Suppressor macrophage treated with lipopolysaccharide for 1 hour (primary cell): ENCODE measurements around the gene TUBA8.
"Not testable (repeated sequence)": the region's sequence is repeated elsewhere in the genome, so short reads cannot be mapped to it uniquely, and the experiment has no call there.

ENCODE experiments used
- DNase-seq, 3 donors: peaks; one replicate each; pipeline ENCODE4 v3.0.0-alpha.2; 2020 to 2022

TUBA8 gene

DNA sequence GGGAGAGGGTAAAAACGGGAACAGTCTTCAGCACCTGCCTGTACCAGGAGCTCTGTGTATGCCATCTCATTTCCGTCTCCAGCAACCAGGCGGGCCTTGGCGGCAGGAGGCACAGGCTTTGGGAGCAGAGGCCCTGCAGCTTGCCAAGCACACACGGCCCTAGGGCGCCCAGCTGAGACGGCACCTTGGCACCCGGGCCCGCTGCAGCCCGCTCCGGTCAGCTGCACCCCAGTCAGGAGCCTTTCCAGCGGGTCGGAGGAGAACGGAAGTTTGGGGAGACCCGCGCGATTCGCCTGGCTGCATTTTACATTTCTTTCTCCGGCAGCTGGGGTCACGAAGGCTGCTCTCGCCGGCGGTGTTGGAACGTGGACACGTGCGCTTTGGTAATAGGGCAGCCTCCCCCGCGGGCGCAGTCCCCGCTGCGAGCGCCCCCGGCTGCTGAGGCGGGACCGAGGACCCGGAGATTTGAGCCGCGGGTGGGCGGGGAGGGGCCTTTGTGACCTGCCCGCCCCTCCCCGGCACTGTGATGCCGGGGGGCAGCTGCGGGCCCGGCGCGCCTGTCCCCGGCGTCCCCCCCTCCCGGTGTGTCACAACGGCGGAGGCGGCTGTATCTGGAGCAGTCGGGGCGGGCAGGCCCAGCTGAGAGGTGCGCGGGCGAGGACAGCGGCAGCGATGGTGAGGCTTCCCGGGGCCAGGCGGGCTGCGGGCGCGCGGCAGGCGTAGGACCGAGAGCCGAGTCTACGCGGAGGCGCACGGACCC, at the start of gene TUBA8:
TUBA8 (plus strand) TSS at position 616 of the 760 bp plus-strand sequence; CDS start at position 673, 57 bp downstream.
- DNase-seq = peak; percentile 40 to 70 (median 53)

DNA sequence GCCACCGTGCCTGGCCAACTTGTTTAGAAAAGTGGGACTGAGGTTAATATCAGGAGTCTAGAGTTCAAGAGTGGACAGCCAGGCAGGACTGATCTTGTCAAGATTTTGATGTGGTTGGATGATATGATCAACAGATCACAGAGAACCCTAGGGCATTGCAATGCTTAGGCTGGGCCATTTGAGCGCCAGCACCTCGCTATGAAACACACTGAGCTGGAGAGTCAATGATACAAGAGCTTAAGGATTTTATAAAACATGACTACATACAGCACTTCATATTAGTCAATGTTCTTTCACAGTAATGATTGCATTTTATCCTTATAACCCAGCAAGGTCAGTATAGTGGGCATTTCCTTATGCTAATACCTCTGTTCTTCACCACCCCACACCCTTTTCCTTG, 48.2 kb upstream of the TUBA8 start:
- no peak for DNase-seq

DNA sequence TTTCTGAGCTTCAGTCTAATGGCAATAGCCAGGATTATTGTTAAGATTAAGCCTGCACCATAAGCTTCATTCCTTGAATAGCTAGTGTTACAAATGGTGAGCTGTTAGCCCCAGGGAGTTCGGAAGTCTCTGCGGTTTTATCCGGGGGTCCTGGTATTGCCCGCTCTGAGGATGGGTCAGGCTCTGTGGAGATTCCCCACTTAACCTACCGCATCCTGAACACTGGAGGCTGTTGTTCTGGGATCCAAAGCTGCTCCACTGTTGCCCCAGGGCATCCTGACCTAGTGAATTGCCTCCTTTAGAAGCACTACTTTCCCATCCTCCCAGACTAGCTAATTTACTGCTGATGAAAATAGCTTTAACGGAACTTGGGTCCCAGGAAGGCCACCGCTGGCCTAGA, 47.3 kb upstream of the TUBA8 start:
- DNase-seq = no peak

DNA sequence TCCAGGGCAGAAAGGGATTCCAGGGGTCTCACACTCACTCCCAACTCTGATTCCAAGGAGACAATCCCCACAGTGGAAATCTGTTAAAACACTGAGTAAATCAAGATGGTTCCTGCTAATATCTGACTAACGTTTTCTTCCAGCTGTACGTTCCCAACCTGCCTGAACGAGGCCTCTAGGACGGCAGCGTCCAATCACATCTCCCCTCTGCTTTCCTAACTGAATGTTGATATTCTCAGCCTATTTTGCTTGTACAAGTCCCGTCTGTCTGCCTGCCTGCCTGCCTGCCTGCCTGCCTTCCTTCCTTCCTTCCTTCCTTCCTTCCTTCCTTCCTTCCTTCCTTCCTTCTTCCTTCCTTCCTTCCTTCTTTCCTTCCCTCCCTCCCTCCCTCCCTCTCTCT, 46.9 kb upstream of the TUBA8 start:
- DNase-seq = not testable (repeated sequence)

DNA sequence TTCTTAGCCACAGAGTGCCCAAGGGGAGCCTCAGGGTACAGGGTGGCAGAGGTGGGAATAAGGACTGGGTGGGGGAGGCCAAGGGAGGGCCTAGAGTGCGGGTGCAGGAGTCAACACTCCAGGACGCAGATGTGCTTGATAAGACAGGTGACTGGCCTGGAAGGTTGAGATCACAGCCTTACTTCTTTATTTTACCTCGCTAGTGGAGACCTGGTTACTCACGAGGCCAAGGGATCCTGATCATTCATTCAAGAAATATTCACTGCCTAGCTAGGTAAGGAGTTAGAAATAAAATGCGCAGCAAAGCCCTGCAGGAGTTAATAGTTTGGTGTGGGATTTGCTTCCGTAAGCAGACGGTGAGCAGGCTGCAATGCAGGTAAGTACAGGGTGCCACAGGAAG, 46.0 kb upstream of the TUBA8 start:
- no peak for DNase-seq

DNA sequence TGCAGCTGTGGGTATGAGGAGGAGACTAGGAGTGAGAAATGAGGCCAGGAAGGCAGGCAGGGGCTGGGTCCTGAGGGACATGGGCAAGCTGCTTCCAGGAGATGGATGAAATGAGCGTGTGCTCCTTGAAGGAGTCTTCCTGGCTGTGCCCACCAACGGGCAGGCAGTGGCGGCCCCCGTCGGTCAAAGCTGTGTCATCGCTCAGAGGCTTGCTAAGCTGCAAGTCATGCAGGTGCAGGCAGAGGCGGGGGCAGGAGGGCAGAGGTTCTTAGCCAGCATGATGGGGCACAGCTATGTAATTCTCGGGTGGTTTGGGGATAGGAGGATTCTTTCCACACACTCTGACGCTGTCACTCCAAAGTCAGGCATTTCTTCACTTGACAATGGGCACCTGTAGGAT, 45.4 kb upstream of the TUBA8 start:
- no peak for DNase-seq

DNA sequence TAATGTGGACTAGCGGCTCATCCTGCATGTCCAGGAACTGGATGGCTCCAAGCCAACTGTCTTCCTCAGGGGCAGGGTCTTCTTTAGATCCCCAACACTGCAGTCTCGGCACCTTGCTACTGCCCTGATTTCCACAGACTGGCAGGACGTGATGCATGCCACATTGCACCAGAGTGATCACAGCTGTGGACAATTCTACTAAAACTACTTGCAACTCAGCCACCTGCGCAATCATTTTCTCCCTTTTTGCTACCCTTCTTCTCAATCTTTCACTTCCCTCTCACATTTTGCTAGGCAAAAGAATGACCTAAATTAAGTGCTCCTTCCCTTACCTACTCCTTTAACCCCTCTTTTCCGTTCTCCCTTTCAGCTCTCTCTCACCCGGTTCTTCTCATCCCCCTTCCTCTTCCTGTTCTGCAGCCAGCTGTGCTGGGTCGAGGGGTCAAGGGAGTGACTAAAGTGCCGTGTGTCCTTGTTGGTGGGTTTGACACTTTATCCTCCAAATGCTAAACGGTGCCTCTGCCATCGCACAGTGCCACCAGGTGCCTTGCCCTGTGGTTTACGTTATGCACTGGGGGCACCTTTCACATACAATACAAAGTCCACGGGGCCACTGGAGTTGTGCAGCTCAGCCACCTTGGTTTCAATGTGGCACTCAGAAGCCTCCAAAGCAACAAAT, 44.3 kb upstream of the TUBA8 start:
- DNase-seq = no peak

DNA sequence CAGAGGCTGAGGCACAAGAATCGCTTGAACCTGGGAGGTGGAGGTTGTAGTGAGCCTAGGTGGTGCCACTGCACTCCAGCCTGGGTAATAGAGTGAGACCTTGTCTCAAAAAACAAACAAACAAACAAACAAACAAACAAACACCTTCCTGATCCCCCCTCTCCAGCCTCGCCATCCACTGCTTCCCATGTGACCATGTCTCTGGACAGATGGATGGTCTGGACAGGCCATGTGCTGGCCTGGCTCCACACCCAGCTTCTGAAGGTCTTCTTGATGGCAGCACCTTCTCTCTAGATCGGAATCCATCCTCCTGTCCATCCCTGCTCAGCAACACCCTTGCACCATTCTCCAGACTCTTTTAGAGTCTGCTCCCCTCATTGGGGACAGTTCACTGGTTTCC, 43.5 kb upstream of the TUBA8 start:
- DNase-seq = no peak

DNA sequence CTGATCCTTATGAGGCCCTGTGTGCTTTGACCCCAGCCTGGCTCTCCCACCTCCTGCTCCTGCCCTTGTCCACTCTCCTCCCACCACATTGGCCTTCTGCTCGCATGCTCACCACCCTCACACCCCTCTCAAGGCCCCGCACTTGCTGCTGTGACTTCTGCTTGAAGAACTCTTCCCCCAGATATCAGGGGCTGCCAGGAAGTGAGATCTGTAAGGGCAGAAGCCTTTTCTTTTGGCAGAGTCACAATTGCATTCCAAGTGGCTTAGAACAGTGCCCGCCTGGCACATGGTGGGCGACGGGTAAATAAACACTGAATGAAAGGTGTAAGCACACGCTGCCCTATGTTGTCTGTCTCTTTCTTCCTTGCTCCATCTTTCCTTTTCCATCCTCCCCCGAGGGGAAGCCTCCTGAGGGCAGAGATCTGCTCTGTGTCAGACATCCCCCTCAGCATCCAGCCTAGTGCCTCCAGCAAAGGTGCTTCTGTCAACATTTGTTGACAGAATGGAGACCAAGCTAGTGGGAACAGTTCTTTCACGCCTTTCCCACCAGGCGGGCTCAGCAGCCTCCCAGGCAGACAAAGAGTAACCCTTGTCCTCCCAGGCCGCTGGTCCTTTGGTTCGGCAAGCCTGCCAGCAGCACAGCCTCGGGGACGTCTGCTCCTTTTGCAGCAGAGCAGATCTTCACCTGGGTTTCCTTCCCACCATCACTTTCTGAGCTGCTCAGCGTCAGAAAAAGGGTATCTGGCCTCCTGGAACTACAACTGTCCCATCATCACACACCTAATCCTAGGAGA, 42.9 kb upstream of the TUBA8 start:
- no peak for DNase-seq

DNA sequence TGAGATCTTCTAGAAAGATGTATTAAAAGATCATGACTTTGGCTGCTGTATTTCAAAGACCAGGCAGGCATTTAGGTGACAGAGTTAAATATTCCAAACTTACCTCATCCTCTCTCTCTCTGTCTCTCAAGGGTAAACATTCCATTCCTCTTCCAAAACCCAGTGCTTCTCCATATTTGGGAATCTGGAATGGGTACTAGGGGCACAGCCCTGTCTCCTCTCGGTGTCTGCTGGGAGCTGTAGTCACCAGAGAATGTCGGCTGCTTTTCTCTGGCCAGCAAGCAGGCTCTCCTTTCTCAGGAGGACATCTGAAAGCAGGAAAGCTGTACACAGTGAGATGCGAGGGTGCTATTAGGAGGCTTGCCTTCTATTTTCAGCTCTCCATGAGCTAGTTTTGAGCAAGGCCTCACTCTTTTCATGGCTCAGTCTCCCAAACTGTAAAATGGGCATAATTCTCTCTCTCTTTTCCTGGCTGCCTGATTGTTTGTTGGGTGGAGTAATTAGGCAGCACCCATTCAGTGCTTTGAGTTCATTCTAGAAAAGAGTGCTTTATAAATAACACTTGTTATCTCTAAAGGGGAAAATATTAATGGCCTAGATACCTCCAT, 42.1 kb upstream of the TUBA8 start:
- no peak for DNase-seq

DNA sequence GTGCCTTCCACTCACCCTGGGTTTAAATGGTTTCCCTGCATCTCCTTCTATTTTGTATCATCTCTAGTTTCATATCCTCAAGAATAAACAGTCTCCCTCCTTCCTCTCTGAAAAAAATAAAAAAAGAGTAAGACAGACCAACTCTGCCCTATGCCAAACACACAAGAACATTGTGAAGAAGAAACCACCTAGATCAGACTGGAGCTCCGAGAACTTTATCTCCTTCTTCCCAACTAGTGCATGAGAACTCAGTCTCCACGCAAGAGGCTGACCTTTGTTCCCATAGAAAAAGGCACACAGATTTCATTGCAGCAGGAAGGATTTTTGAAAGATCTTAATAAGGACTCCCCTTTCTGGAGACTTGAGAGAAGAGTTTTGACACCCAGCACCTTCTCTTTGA, 41.6 kb upstream of the TUBA8 start:
- DNase-seq = no peak

DNA sequence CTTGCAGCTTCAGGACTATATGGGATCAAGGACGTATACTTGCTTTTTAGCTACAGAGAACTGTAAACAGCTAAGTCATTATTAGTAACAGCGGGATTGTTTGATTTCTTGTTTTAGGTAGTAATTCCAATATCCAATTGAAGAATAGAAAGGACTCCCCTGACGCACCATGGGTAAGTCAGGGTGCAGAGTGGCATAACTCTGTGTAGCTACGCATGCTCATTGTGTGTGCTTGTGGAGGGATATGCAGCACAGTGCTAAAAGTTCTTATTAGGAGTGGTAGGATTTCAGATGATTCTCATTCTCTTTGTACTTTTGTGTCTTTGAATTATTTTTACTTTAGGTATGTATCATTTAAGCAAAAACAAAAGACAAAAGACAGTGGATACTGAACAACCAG, 40.6 kb upstream of the TUBA8 start:
- DNase-seq = no peak

DNA sequence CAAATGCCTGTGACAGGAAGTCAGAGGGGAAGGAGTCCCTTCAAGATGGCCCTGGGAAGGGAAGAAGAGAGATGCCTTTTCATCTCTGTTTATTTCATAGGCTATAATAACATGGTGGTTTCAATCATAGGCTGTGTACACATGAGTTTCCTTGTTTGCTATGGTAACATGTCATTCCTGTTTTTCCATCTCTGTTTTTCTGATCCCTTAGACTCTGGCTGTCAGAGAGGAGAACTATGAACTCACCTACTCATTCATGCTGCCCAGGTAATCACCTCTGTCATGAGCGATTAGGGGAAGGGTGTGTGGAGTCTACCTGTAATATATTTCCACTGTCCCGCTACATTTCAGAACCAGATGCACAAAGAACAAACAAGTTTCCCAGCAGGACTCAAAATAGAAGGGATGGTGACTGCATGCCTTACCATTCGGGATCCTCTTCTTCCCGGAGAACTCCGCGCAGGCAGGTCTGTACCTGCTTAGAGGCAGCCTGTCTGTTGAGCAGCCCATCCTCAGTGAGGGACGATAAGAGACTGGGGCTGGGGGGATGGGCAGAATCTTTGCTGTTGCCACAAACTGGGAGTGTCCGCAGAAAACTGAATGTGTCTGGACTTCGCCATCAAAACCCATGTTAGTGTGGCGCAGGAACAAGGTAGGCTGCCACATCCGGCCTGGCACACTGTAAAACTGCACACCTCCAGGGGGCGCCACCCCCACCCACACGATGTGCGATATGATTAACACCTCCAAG, 39.9 kb upstream of the TUBA8 start:
- DNase-seq = no peak

DNA sequence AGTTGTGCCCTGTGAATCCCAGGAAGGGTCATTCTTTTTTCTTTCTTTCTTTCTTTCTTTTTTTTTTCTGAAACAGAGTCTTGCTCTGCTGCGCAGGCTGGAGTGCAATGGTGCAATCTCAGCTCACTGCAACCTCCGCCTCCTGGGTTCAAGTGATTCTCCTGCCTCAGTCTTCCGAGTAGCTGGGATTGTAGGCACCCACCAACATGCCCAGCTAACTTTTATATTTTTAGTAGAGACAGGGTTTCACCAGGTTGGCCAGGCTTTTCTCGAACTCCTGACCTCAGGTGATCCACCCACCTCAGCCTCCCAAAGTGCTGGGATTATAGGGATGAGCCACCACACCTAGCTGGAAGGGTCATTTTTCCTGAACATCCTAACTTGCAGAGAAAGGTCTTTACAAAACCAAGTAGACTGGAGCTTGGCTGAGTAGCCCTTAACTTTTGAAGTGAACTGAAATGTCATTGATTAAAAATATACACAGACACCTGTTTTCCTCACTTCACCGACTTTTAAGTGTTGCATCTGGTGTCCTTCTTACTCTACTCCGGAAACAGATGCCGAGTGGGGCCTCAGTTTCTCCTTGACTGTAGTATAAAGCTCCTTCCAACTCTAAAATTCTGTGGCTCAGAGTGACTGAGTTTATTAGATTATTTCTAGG, 39.2 kb upstream of the TUBA8 start:
- DNase-seq = not testable (repeated sequence)

DNA sequence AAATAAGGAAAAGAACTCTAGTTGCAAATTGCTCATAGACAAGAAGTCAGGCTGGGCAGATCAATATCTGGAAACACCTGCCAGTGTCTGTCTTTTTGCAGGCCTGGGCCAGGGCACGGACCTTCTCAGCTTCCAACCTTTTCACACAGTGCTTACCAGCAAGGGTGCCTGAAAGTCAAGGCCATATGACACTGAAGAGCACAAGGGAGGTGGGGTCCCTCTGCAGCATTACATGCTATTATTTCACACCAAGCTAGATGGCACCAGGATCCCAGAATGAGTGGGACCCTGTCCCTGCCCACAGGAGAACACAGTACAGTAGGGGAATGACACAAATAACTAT, 38.7 kb upstream of the TUBA8 start:
- no peak for DNase-seq

DNA sequence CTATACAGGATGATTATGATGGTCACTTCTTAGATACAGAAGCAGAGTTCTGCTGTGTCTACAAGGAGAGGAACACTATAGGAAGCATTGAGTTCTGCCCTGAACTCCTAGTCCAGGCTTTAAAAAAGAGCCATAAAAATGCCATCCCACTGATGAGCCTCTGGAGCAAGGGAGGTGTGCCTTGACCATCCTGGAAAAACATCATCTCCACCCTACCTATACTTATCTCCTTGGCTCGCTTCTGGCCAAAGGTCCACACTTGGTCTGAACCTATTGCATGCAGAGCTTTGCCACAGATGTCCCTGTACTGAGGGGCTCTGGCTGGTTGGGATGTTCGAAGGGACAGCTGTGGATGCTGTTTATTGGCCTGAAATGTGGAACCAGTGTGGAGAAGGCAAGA, 37.1 kb upstream of the TUBA8 start:
- DNase-seq = no peak

DNA sequence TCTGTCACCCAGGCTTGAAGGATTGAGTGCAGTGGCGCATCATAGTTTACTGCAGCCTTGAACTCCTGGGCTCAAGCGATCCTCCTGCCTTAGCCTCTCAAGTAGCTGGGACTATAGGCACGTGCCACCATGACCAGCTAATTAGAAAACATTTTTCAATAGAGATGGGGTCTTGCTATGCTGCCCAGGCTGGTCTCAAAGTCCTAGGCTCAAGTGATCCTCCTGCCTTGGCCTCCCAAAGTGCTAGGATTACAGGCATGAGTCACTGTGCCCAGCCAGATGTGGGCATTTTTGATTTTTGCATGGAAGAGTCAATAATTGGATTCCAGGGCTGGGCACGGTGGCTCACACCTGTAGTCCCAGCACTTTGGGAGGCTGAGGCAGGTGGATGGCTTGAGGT, 36.7 kb upstream of the TUBA8 start:
- not testable (repeated sequence) for DNase-seq

DNA sequence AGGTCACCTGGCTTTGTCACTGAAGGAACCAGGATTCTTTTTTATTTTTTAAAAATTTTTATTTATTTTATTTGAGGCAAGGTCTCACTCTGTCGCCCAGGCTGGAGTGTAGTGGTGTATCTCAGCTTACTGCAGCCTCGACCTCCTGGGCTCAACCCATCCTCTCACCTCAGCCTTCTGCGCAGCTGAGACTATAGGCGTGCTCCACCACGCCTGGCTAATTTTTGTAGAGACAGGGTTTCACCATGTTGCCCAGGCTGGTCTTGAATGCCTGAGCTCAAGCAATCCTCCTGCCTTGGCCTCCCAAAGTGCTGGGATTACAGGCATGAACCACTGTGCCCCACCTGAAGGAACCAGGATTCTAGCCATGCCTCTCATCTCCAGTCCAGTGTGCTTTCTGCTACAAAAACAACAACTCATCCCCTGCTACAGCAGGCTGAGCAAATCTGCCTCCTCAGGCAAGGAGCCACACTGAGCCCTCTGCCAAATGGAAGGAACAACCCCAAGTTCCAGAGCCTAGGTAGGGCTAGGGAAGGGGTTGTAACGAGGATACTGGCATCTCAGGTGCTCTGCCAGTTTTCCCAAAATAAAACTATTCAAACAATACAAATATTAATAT, 35.4 kb upstream of the TUBA8 start:
- no peak for DNase-seq

DNA sequence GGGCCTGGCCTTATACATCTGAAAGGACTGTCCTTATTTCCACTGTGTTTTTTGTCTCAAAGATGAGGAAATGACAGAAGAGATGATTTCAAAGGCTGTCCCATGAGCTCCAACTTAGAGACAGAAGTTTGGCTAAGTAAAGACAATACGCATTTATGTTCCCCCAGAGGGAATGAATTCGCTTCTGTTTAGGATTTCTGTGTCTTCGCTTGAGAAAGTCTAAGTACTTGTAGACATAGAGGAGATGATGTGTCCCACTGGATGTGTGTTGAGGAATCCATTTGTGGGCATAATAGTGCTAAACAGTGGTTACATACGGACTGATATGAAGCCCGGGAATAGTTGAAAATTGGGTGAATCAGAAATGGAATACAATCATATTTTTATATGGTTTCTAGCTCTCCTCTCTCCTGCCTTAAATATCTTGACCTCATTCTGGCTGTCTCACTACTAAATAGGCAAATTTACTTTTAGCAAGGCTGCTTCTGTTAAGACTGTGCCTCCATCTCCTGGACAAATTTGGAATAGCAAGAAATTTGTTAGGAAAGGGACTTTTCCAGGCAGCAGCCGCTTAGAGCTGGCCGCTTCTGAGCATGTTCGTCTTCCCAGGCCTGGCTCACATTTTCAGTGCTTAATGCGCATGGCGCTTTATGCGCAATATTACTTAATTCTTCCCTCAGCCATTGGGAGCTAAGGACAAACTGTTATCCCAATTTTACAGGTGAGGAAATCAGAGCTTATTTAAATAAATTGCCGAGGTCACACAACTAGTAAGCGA, 34.7 kb upstream of the TUBA8 start:
- peak; percentile 89 to 95 (median 94) for DNase-seq

DNA sequence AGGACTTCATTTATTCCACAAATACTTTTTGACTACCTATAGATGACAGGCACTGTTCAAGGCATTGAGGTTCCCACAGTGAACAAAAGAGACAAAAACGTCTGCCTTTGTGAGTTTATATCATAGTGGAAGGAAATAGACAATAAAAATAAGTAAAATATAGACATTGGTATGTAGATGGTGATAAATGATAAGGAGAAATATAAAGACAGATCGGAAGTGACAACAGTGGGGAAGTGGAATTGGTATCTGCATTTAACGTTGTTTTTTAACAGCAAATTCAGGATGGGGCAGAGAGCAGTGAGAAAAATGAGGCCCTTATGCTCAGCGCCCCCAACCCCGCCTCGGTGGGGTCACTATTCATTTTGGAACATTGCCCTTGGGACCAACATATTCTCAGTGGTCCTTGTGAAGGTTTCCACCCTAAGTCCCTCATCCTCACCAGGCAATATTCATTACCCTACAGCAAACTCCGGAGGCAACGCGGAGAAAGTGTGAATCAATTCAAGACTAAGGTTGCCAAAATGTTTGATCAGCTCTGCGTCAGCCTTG, 33.4 kb upstream of the TUBA8 start:
- no peak for DNase-seq
